Smooth muscle cell (in vitro differentiated cells): Measurements from ENCODE around the gene TAS1R1. TPM values are rescaled to one million over a fixed set of nuclear protein-coding genes. Genes with fewer than 3 reads are reported as not detected.

ENCODE experiments used
- DNase-seq: peaks from one replicate; lab custom pipeline; 2025; ENCODE audit not compliant: unreplicated experiment; lab: John Stamatoyannopoulos, UW
- H2AFZ ChIP-seq: fragments of 200-600 bp; sonication (generic); 2 replicates; pipeline ENCODE4 v1.6.0; 2016; ENCODE audit warnings: antibody characterized with exemption, low read depth, mild to moderate bottlenecking
- H3F3A ChIP-seq: fragments of 200-600 bp; sonication (generic); 2 replicates; pipeline ENCODE4 v1.6.0; 2017; ENCODE audit warnings: antibody characterized with exemption, low read depth
- H3K27ac ChIP-seq: fragments of 200-600 bp; sonication (generic); 2 replicates; pipeline ENCODE4 v1.5.1; 2016; ENCODE audit warnings: low read depth, mild to moderate bottlenecking
- H3K27me3 ChIP-seq: fragments of 200-600 bp; sonication (generic); 2 replicates; pipeline ENCODE4 v1.6.1; 2016; ENCODE audit warnings: low read depth, mild to moderate bottlenecking
- H3K36me3 ChIP-seq: fragments of 200-600 bp; sonication (generic); 2 replicates; pipeline ENCODE4 v1.5.1; 2016; ENCODE audit warnings: low read depth
- H3K4me1 ChIP-seq: fragments of 200-600 bp; sonication (generic); 2 replicates; pipeline ENCODE4 v1.5.1; 2016; ENCODE audit warnings: low read depth
- H3K4me2 ChIP-seq: fragments of 200-600 bp; sonication (generic); 2 replicates; pipeline ENCODE4 v1.6.0; 2016; ENCODE audit warnings: mild to moderate bottlenecking
- H3K4me3 ChIP-seq: fragments of 200-600 bp; sonication (generic); 2 replicates; pipeline ENCODE4 v1.5.1; 2016; ENCODE audit warnings: mild to moderate bottlenecking
- H3K79me2 ChIP-seq: fragments of 200-600 bp; sonication (generic); 2 replicates; pipeline ENCODE4 v1.6.0; 2016; ENCODE audit warnings: low read depth, mild to moderate bottlenecking
- H3K9ac ChIP-seq: fragments of 200-600 bp; sonication (generic); 2 replicates; pipeline ENCODE4 v1.6.0; 2016; ENCODE audit warnings: low read depth
- H3K9me3 ChIP-seq: fragments of 200-600 bp; sonication (generic); replicated peaks from 2 replicates; pipeline ENCODE4 v1.5.1; 2016; ENCODE audit warnings: low read depth
- H4K20me1 ChIP-seq: fragments of 200-600 bp; sonication (generic); 2 replicates; pipeline ENCODE4 v1.6.0; 2016; ENCODE audit warnings: low read depth
- CTCF ChIP-seq: fragments of 200-600 bp; sonication (generic); IDR thresholded peaks from 2 replicates; pipeline ENCODE4 v1.5.1; 2017; ENCODE audit warnings: borderline replicate concordance, mild to moderate bottlenecking, antibody characterized with exemption; ENCODE audit not compliant: insufficient read depth, poor library complexity, severe bottlenecking
- WGBS: methylation state at CpG from one replicate; pipeline ENCODE4 v1.1.7; 2016; ENCODE audit warnings: low lambda C conversion rate; 5-methylcytosine and 5-hydroxymethylcytosine counted together
- polyA plus RNA-seq: library from polyadenylated mRNA; unstranded; fragments of >200 nt; fragmentation: Nextera tagmentation; extraction: Ambion mirVana; gene quantifications from 2 replicates; pipeline ENCODE4 v1.2.1, GENCODE V29; 2016
- total RNA-seq: library from RNA; depleted of rRNA; stranded (reverse); fragments of >200 nt; gene quantifications from 2 replicates; pipeline ENCODE4 v1.2.3, GENCODE V29; 2014

Gene TAS1R1
- total and polyA plus RNA-seq, 2 experiments from 2014 or later = 0.27 TPM; not detected in 1

DNA sequence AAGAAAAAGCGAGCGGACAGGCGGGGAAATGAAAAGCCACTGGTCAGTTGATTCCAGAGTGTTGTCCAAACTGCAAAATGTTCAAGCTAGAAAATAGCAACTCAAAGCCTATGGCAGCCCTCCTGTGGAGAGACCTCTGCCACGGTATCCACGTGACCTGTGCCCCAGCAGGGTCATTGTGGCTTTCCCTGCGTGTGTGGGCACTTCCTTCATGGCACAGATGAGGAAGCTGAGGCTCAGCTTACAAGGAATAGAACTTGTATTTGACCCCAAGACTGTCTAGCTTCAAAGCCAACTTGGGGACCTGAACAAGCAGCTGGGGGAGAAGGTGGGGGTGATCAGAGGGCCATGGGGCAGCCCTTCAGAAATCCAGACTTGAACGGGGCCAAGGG, 48.1 kb upstream of the TAS1R1 start:
- Histone ChIP-seq H3K9me3 (no peaks in the 10 kb centered on the region), H2AFZ (no peak overlapping the region), H3F3A (no peaks in the 10 kb centered on the region), H3K27ac (no peak overlapping the region), H3K27me3 (no peaks in the 10 kb centered on the region), H3K4me2 (no peak overlapping the region), H3K79me2 (no peaks in the 10 kb centered on the region), H4K20me1 (no peaks in the 10 kb centered on the region), H3K9ac (no peak overlapping the region), H3K36me3 (no peaks in the 10 kb centered on the region), H3K4me1 (no peaks in the 10 kb centered on the region), H3K4me3 (no peak overlapping the region)
- TF ChIP-seq CTCF = no peak
- WGBS = 91% methylated on average over 7 of the region's 7 CpGs
- no peak for DNase-seq

DNA sequence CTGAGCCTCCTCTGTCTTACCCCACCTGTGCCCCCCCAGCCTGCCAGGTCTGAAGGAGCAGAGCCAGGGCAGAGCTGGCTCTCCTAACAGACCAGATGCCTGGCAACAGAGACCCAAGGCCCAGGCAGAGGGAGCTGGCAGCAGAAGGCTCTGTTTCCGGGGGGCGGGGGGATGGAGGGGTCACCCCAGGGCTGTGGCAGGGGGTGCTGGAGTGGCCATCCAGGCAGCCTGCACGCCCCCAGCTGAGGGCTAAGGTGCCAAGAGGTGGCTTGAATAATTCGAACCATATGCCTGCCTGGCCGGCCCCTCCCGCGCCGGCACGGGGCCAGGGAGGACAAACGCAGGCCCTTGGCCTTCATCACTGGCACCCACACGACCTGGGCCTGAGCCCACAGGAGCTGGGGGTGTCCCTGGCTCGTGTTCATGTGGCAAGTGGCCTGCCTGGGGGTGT, 47.6 kb upstream of the TAS1R1 start:
- no peak overlapping the region for H3K27ac ChIP-seq
- no peaks in the 10 kb centered on the region for H3K9me3 ChIP-seq
- WGBS = 90% methylated on average over 10 of the region's 12 CpGs
- H3F3A ChIP-seq = no peaks in the 10 kb centered on the region
- no peak overlapping the region for H2AFZ ChIP-seq
- H3K79me2 ChIP-seq = no peaks in the 10 kb centered on the region
- H3K36me3 ChIP-seq = no peaks in the 10 kb centered on the region
- H3K4me1 ChIP-seq = no peaks in the 10 kb centered on the region
- H3K4me2 ChIP-seq = no peak overlapping the region
- no peak overlapping the region for H3K9ac ChIP-seq
- H3K27me3 ChIP-seq = no peaks in the 10 kb centered on the region
- TF ChIP-seq CTCF = no peak
- H3K4me3 ChIP-seq = no peak overlapping the region
- no peak for DNase-seq
- no peaks in the 10 kb centered on the region for H4K20me1 ChIP-seq

GRCh38 chr1:6508154-6508815, 46.8 kb upstream of the TAS1R1 start:
- Histone ChIP-seq H3F3A (no peaks in the 10 kb centered on the region), H3K4me2 (no peak overlapping the region), H3K9ac (no peak overlapping the region), H3K36me3 (no peaks in the 10 kb centered on the region), H3K4me3 (no peak overlapping the region), H3K4me1 (no peaks in the 10 kb centered on the region), H3K79me2 (no peaks in the 10 kb centered on the region), H2AFZ (no peak overlapping the region), H4K20me1 (no peaks in the 10 kb centered on the region), H3K27ac (no peak overlapping the region), H3K9me3 (no peaks in the 10 kb centered on the region), H3K27me3 (no peaks in the 10 kb centered on the region)
- no peak for TF ChIP-seq CTCF
- no peak for DNase-seq
- 89% methylated on average over 18 of the region's 18 CpGs for WGBS

DNA sequence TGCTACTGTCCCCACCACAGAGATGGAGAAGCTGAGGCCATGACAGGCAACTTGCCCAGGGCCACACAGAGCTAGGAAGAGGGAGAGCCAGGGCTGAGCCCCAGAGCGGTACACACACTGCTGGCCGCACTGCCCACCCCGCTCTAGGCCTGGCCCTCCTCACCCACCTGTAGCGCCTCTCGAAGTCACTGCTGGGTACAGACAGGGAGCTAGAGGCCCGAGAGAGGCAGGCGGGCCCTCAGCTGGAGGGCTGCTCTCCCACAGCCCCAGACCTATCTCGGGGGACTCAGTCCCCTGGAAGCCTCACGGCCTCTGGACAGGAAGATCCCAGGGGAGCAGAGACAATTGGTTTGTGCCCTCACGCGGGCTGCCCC, 46.3 kb upstream of the TAS1R1 start:
- H3K4me1 ChIP-seq = no peaks in the 10 kb centered on the region
- DNase-seq = no peak
- no peak overlapping the region for H3K27ac ChIP-seq
- no peaks in the 10 kb centered on the region for H3K27me3 ChIP-seq
- H3K36me3 ChIP-seq = no peaks in the 10 kb centered on the region
- no peaks in the 10 kb centered on the region for H3K9me3 ChIP-seq
- no peaks in the 10 kb centered on the region for H4K20me1 ChIP-seq
- H3K79me2 ChIP-seq = no peaks in the 10 kb centered on the region
- no peak for TF ChIP-seq CTCF
- H3F3A ChIP-seq = no peaks in the 10 kb centered on the region
- H3K4me2 ChIP-seq = no peak overlapping the region
- H3K4me3 ChIP-seq = no peak overlapping the region
- H3K9ac ChIP-seq = no peak overlapping the region
- 95% methylated on average over 11 of the region's 11 CpGs for WGBS
- H2AFZ ChIP-seq = no peak overlapping the region
